Measurements from ENCODE around the gene TNRC6B. TPM values are rescaled to one million over a fixed set of nuclear protein-coding genes. Genes with fewer than 3 reads are reported as not detected.
"Not testable (repeated sequence)": the region's sequence is repeated elsewhere in the genome, so short reads cannot be mapped to it uniquely, and the experiment has no call there.

Gene TNRC6B
- total and polyA plus RNA-seq, 2 donors (not counting 1 experiment from before 2014, with no cell fraction given) = 5.7 to 17.8 TPM

- peak overlapping the region; percentile 77 for H3K4me2 ChIP-seq (ENCODE audit: extremely low read depth, insufficient read depth, low read length)
- peaks cover 14% of the 10 kb centered on the region for H3K4me1 ChIP-seq (ENCODE audit: control insufficient read depth, extremely low read depth, insufficient read depth, low read length)
- no peaks in the 10 kb centered on the region for H3K79me2 ChIP-seq (ENCODE audit: control insufficient read depth, insufficient read depth, low read length)
- no peak overlapping the region for H2AFZ ChIP-seq (ENCODE audit: low read length)
- peaks cover 2% of the 10 kb centered on the region for H3K36me3 ChIP-seq (ENCODE audit: control insufficient read depth, insufficient read depth, low read length)
- H3K9ac ChIP-seq (ENCODE audit: insufficient read depth, low read length) = no peak overlapping the region
- no peaks in the 10 kb centered on the region for H3K27me3 ChIP-seq (ENCODE audit: control insufficient read depth, insufficient read depth, low read length)
- TF ChIP-seq CTCF (conservative IDR thresholded peaks at IDR 0.05 in 1 of 2, IDR thresholded peaks at IDR 0.05 in 1 of 2; ENCODE audit: low read depth in 1 of 2, low read length in 2 of 2) = no peak
- peak; percentile 87 to 93 for DNase-seq (ENCODE audit: low read depth in 2 of 2)
- no peaks in the 10 kb centered on the region for H4K20me1 ChIP-seq (ENCODE audit: control insufficient read depth, extremely low read depth, insufficient read depth, low read length)
- no peaks in the 10 kb centered on the region for H3K9me3 ChIP-seq (ENCODE audit: control insufficient read depth, insufficient read depth, low read depth, low read length)
- H3K4me3 ChIP-seq (replicated peaks in 1 of 4; ENCODE audit: control extremely low read depth in 1 of 4, insufficient read depth in 1 of 4, low read depth in 3 of 4, low read length in 4 of 4) = peak overlapping the region in 1 of 4 experiments; percentile 40
- H3K27ac ChIP-seq (ENCODE audit: insufficient read depth, low read length) = peak overlapping the region; percentile 58
Measured at GRCh38 chr22:40310081-40310767, 132.5 kb downstream of the TNRC6B start.

- Histone ChIP-seq H3K9ac (ENCODE audit: insufficient read depth, low read length) (peak overlapping the region; percentile 17), H3K4me2 (ENCODE audit: extremely low read depth, insufficient read depth, low read length) (peak overlapping the region; percentile 77)
Measured at GRCh38 chr22:40310768-40311120, 133.0 kb downstream of the TNRC6B start.

GRCh38 chr22:40311646-40312045, 133.9 kb downstream of the TNRC6B start:
- not testable (repeated sequence) for H3K79me2 ChIP-seq (ENCODE audit: control insufficient read depth, insufficient read depth, low read length); H3K36me3 ChIP-seq (ENCODE audit: control insufficient read depth, insufficient read depth, low read length); H3K4me3 ChIP-seq (replicated peaks in 1 of 4; ENCODE audit: control extremely low read depth in 1 of 4, insufficient read depth in 1 of 4, low read depth in 3 of 4, low read length in 4 of 4); H4K20me1 ChIP-seq (ENCODE audit: control insufficient read depth, extremely low read depth, insufficient read depth, low read length); H3K27me3 ChIP-seq (ENCODE audit: control insufficient read depth, insufficient read depth, low read length); H3K9me3 ChIP-seq (ENCODE audit: control insufficient read depth, insufficient read depth, low read depth, low read length); H3K4me2 ChIP-seq (ENCODE audit: extremely low read depth, insufficient read depth, low read length); H2AFZ ChIP-seq (ENCODE audit: low read length); H3K27ac ChIP-seq (ENCODE audit: insufficient read depth, low read length); H3K9ac ChIP-seq (ENCODE audit: insufficient read depth, low read length); DNase-seq (ENCODE audit: low read depth in 2 of 2)
- peaks cover 14% of the 10 kb centered on the region for H3K4me1 ChIP-seq (ENCODE audit: control insufficient read depth, extremely low read depth, insufficient read depth, low read length)

More at GRCh38 chr22:40310768-40311120, 133.0 kb downstream of the TNRC6B start:
- Histone ChIP-seq H3K9me3 (ENCODE audit: control insufficient read depth, insufficient read depth, low read depth, low read length) (no peaks in the 10 kb centered on the region), H3K36me3 (ENCODE audit: control insufficient read depth, insufficient read depth, low read length) (peaks cover 5% of the 10 kb centered on the region), H3K27ac (ENCODE audit: insufficient read depth, low read length) (peak overlapping the region; percentile 58), H4K20me1 (ENCODE audit: control insufficient read depth, extremely low read depth, insufficient read depth, low read length) (no peaks in the 10 kb centered on the region), H3K79me2 (ENCODE audit: control insufficient read depth, insufficient read depth, low read length) (no peaks in the 10 kb centered on the region), H3K4me3 (replicated peaks in 1 of 4; ENCODE audit: control extremely low read depth in 1 of 4, insufficient read depth in 1 of 4, low read depth in 3 of 4, low read length in 4 of 4) (peak overlapping the region; percentile 4 to 40 (median 16)), H3K27me3 (ENCODE audit: control insufficient read depth, insufficient read depth, low read length) (no peaks in the 10 kb centered on the region), H3K4me1 (ENCODE audit: control insufficient read depth, extremely low read depth, insufficient read depth, low read length) (peaks cover 14% of the 10 kb centered on the region), H2AFZ (ENCODE audit: low read length) (no peak overlapping the region)
- DNase-seq (ENCODE audit: low read depth in 2 of 2) = no peak
- TF ChIP-seq CTCF (conservative IDR thresholded peaks at IDR 0.05 in 1 of 2, IDR thresholded peaks at IDR 0.05 in 1 of 2; ENCODE audit: low read depth in 1 of 2, low read length in 2 of 2) (no peak), EZH2 (IDR thresholded peaks at IDR 0.05; ENCODE audit: low read length, missing control alignments) (no peak)

All from fibroblast of lung (primary cell).